Measurements from ENCODE around the gene MROH2B.

MROH2B gene

GRCh38 chr5:40962207-40962955, 108.8 kb downstream of the MROH2B start:
- no peak for DNase-seq

- no peak for DNase-seq
Measured at GRCh38 chr5:40960037-40960436, 111.1 kb downstream of the MROH2B start.

- DNase-seq = no peak
Measured at GRCh38 chr5:40958811-40959210, 112.3 kb downstream of the MROH2B start.

- DNase-seq = no peak
Measured at GRCh38 chr5:40957048-40957447, 114.1 kb downstream of the MROH2B start.

GRCh38 chr5:40955313-40955712, 115.8 kb downstream of the MROH2B start:
- no peak for DNase-seq

All from cerebellar nuclear complex (tissue), 1 donor.